Umbilical cord (tissue), 2 donors: ENCODE results near the gene NXN. TPM values are rescaled to one million over a fixed set of nuclear protein-coding genes. Genes with fewer than 3 reads are reported as not detected.
A peak's percentile ranks its signal among the peaks of the same experiment; 100 is the strongest.
"Not testable (repeated sequence)": the region's sequence is repeated elsewhere in the genome, so short reads cannot be mapped to it uniquely, and the experiment has no call there.

Experiments
- DNase-seq: peaks from one replicate; pipeline ENCODE4 v3.0.0-alpha.2; 2015; ENCODE audit warnings: low spot score
- total RNA-seq: library from RNA; depleted of rRNA; stranded (reverse); fragments of >200 nt; gene quantifications from one replicate; pipeline ENCODE4 v1.2.3, GENCODE V29; 2014; ENCODE audit warnings: low replicate concordance; ENCODE audit not compliant: insufficient read depth

NXN gene
- total RNA-seq, 1 donor from 2014 or later = 103 TPM

DNA sequence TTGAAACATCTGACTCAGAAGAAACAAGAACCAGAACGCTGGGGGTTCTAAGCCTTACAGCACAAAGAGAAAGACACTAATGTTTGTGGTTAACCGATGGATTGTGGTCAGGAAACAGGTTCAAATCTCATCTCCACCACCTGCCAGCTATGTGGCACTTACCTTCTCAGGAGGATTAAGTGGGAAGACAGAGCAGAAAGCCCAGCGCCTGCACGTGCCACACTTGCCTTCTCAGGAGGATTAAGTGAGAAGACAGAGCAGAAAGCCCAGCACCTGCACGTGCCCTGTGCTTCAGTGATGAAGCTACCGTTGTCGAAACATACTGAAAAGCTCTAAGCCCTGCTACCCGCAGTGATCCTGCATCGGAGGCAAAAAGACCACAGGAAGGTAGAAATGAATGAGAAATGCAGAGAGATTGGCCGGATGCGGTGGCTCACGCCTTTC lies 90.6 kb downstream of the NXN start:
- DNase-seq = no peak

DNA sequence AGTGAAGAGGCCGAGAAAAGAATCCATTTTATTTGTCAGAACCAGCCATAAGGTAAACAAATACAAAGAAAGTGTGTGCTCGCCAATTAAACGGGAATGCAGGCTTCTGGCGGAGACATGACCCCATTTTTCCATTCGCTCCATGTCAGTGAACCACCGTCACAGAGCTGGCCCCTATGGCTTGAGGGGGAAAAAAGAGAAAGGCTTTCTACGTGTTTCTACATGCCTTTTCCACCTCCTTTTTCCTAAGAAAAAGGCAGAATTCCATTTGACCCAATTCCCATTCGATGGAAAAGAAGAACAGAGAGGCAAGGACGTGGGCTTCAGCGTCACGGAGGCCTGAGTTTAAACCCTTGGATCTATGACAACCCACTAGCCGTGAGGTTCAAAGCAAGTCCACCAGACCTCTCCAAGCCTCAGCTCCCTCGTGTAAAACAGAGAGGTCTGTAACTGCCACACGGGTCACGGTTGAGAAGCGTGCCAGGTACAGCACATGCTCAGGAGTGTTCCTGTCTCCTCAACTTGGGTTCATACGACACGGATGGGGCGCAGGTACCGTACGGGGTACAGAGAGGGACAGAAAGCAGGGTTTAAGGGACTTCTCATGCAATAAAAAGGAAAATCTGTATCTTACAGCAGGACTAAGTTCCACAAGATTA lies 91.9 kb downstream of the NXN start:
- DNase-seq = no peak

GRCh38 chr17:885971-886571 lies 93.5 kb downstream of the NXN start:
- DNase-seq = no peak

DNA sequence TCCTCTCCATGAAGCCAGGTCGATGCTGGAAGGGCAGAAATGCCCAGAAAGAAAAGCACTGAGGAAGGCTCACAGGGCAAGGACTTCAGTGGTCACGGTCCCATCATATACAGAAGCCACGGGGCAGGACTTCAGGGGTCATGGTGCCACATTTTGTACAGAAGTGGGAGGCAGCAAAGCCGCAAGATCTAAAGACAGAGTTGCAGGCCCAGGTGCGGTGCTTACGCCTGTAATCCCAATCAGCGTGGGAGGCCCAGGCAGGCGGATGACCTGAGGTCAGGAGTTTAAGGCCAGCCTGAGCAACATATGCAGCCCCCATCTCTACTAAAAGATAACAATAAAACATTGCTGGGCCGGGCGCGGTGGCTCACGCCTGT lies 96.0 kb downstream of the NXN start:
- DNase-seq = no peak

- peak; percentile 93 for DNase-seq
These were observed 96.6 kb downstream of the NXN start for GRCh38 chr17:882827-883585.

DNA sequence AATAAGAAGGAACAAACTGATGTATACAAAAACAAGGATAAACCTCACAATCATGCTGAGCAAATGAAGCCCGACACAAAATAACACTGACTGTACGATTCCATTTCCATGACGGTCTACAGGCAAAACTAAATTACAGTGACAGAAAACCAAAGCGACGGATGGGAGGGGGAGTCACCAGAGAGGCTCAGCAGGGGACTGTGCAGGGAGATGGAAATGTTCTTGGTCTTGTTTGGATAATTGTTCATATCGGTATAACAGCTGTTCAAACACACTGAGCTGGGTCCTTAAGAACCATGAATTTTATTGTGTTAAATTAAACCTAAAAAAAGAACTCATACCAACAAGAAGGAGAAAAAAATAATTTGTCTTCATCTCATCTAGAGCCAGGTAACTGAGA lies 97.8 kb downstream of the NXN start:
- no peak for DNase-seq

GRCh38 chr17:880443-881269 lies 98.9 kb downstream of the NXN start:
- DNase-seq = peak; percentile 91

GRCh38 chr17:879546-880442 lies 99.8 kb downstream of the NXN start:
- peak; percentile 82 for DNase-seq

DNA sequence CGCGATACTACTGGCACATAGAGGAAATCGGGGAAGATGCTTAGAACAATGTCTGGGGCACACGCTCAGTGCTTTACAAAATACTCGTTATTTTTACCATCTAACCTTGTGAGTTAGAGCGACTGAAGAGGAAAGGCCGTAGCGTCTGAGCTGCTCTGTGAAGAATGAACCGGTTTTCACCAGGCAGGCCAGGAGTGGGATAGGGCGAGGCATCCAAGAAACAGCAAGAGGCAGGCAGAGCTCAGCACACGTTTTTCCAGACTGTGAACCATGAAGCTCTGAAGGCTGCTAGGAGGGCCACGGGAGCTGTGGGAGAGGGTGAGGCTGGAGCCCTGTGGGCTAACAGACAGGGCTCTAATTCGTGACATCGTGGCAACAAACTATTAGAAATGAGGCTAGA lies 101.9 kb downstream of the NXN start:
- no peak for DNase-seq

DNA sequence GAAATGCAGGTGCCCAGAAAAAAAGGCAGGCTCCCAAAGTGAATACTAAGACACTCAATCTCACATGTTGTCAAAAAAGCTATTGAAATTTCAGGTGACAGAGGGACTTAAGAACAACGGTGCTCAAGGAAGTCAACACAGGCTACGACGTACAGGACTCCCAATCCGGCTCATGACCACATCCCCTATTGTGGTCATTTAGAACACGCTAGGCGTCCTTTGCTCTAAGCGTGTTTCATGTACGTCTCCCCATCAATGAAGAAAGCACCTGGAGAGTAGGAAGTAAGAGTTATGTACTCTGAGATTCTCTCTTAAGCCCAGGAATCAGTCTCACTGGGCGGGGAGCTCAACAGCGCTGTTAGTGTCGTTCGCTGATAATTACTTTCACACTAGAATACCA lies 103.3 kb downstream of the NXN start:
- no peak for DNase-seq

- DNase-seq = not testable (repeated sequence)
These were observed 105.0 kb downstream of the NXN start for GRCh38 chr17:874590-874989.

GRCh38 chr17:872855-873254 lies 106.7 kb downstream of the NXN start:
- DNase-seq = no peak

GRCh38 chr17:871751-872519 lies 107.6 kb downstream of the NXN start:
- DNase-seq = peak; percentile 83

DNA sequence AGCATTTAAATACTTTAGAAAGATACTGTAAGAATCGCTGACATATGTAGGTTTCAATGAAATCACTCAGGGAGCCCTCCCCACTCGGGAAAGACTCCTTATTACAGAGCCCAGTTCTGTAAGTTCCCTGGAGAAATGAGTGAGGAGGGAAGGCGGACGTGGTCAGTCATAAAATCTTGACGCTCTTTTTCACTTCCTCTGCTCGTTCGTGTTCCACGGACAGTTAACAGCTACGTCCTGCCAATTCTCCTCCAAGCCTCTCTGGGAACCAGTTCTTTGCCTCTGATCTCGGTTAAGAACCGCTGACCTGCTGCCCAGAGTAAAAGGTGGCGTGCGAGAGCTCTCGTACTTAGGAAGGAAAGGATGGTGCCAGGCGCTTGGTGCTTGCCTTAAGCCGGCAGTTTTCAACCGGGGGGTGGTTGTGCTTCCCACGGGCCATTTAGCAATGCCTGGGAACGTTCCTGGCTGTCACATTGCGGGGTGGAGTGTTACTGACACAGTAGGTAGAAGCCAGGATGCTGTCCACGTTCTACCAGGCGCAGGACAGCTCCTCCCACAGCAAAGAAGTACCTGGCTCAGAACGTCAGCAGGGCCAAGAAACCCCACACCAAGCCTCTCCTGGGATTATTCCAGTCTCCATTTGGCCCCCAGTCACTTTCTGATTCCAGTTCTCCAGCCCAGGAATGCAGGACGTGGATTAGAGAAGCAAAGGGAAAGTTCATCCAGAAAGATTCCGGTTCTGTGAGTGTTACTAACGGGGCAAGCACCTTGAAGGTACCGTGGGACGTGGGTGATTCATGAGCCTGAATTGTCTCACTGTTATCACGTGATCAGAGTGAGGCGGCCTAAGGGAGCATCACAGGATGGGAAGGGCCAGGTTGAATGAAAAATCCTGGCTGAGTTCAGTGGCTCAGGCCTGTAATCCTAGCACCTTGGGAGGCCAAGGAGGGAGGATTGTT lies 109.7 kb downstream of the NXN start:
- peak; percentile 91 for DNase-seq

DNA sequence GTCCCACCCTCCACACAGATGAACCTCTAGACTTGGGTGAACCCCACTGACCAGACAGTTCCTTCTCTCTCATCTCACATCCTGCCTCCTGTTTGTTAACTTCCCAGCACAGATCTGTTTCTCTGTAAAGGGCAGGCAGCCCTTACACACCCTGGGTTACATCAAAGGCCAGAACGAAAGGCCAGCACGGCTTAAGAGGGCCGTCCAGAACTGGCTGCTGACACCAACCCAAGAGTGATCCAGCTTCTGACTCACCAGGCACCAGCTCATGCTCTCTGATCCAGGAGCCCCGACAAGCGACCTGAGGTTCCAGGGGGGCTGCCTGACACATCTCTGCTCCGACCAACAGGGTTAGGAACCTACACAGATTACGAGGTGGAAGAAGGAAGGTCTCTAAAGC lies 110.5 kb downstream of the NXN start:
- peak; percentile 97 for DNase-seq

- DNase-seq = no peak
These were observed 111.6 kb downstream of the NXN start for GRCh38 chr17:867896-868489.

DNA sequence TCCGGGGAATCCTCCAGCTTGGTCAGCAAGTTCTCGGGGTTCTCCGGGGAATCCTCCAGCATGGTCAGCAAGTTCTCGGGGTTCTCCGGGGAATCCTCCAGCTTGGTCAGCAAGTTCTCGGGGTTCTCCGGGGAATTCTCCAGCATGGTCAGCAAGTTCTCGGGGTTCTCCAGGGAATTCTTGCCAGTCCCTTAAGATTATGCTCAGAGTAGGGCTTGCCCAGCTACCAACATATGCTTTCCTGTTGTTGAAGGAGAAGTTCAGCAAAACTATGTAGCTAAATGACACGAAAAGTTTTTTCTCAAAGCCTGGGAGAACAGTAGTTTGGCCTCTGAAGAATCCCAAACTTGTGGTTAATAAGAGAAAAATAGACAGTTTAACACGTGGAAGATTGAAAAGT lies 112.3 kb downstream of the NXN start:
- not testable (repeated sequence) for DNase-seq

DNA sequence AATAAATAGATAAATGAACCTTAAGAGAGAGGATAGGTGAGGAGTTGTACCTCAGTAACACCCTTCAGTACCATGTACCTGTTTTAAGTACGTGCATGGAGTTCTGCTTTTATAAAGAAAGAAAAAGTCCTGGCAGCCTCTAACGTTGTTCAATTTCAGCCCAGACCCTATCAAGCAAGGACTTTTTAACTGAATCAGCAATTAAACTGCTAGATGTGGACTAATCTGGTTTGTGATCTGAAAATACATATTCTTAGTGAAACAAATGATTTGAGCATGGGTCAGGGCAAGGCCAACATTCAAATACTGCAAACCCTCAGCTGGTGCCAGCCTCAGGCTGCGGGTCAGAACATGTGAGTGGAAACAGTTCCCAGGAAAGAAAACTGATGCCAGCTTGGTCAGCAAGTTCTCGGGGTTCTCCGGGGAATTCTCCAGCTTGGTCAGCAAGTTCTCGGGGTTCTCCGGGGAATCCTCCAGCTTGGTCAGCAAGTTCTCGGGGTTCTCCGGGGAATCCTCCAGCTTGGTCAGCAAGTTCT lies 112.9 kb downstream of the NXN start:
- no peak for DNase-seq
